ENCODE results near the gene UMODL1.

The UMODL1 gene

GRCh38 chr21:42096566-42096965 lies 25.4 kb downstream of the UMODL1 start:
- DNase-seq (ENCODE audit: low read depth), result no peak

GRCh38 chr21:42097274-42097673 lies 26.2 kb downstream of the UMODL1 start:
- no peak for DNase-seq (ENCODE audit: low read depth)

GRCh38 chr21:42097860-42098454 lies 26.8 kb downstream of the UMODL1 start:
- DNase-seq (ENCODE audit: low read depth), result peak; percentile 84

DNA sequence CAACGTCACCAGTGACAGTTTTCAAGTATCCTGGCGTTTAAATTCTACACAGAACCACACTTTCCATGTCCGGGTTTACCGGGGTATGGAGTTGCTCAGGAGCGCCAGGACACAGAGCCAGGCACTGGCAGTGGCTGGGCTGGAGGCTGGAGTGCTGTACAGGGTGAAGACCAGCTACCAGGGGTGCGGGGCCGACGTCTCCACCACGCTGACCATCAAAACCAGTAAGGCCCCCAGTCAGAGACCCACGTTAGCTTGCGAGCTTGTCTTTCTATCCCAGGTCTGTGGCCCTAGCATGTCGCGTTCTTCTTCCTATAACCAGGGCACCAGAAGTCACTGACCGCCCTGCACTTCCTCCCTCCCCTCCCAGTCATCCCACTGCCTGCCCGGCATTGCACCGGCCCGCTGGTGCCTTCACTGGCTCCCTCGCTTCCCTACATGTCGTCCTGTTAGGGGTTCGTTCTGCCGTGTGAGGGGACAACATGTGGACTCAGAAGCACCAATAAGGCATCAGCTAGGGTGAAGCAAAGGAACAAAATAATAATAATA lies 27.9 kb downstream of the UMODL1 start:
- no peak for DNase-seq (ENCODE audit: low read depth)

- DNase-seq (ENCODE audit: low read depth), result no peak
Measured at GRCh38 chr21:42101246-42101645, 30.1 kb downstream of the UMODL1 start.

- DNase-seq (ENCODE audit: low read depth), result no peak
Measured at GRCh38 chr21:42102076-42102475, 31.0 kb downstream of the UMODL1 start.

DNA sequence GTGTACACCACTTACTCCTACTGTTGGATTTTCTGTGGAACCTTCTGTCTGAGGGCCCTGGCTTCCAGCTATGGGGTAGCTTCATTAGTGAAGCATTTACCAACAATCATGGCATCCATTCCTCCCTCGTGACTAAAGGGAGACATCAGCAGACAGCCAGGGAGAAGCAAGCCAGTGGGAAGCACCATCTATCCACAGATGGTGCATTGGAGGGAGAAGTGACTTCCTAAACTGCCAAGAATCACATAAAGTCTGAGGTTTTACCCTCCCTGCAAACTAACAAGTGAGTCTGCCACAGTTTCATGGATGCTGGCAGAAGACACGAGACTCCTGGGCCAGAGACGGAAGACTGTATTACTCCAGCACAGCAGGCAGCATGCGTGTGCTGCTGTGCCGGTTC lies 31.4 kb downstream of the UMODL1 start:
- no peak for DNase-seq (ENCODE audit: low read depth)

DNA sequence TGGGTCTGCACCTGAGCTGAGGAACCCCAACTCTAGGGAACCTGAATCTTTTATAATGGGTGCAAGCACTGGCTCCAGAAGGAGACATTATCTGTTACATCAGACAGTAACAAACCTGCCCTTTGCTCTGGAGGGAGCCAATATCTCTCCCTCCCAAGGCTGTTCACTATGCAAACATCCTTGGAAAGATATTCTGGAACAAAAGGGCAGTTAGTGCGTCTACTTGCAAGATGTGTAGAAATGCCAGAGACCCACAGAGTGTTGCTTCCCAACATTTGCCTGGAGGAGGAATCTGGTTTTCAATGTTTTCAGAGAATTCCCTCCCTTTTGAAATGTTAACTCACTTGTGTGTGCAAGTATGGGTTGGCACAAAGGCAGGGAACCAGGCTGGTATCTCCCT lies 31.9 kb downstream of the UMODL1 start:
- no peak for DNase-seq (ENCODE audit: low read depth)

GRCh38 chr21:42103843-42104242 lies 32.7 kb downstream of the UMODL1 start:
- DNase-seq (ENCODE audit: low read depth), result no peak

DNA sequence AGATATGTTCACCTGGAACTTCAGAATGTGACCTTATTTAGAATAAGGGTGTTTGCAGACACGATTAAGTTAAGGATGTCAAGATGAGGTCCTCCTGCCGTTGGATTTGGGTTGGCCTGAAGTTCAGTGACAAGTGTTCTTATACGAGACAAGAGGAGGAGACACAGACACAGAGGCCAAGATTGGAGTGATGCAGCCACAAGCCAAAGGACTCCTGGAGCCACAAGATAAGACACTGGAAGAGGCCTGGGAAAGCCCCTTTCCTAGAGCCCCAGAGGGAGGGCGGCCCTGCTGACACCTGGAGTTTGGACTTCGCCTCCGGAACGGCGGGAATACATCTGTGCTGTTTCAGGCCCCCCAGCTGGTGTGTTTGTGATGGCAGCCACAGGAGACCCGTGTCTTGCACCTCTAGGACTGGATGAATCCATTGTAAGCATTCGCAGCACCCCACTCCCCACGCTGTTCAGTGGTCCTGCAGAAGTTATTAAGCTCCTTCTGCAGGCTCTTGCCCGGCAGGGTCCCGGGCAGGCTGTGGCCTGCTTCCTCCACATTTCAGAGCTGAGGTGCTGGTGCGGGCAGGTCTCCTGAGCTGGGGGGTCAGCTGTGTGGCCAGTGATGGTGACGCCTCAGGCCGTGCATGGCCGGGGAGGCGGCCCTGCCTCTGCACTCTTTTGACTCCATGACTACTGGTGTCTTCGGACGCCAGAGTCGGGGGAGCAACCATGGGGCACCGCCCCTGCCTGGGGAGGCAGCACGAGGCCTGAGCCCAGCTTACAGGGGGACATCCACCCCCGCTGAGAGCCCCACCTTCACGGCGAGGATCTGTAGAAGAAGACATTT lies 34.6 kb downstream of the UMODL1 start:
- no peak for DNase-seq (ENCODE audit: low read depth)

GRCh38 chr21:42106425-42106824 lies 35.3 kb downstream of the UMODL1 start:
- DNase-seq (ENCODE audit: low read depth), result no peak

GRCh38 chr21:42107177-42107880 lies 36.2 kb downstream of the UMODL1 start:
- DNase-seq (ENCODE audit: low read depth), result no peak

DNA sequence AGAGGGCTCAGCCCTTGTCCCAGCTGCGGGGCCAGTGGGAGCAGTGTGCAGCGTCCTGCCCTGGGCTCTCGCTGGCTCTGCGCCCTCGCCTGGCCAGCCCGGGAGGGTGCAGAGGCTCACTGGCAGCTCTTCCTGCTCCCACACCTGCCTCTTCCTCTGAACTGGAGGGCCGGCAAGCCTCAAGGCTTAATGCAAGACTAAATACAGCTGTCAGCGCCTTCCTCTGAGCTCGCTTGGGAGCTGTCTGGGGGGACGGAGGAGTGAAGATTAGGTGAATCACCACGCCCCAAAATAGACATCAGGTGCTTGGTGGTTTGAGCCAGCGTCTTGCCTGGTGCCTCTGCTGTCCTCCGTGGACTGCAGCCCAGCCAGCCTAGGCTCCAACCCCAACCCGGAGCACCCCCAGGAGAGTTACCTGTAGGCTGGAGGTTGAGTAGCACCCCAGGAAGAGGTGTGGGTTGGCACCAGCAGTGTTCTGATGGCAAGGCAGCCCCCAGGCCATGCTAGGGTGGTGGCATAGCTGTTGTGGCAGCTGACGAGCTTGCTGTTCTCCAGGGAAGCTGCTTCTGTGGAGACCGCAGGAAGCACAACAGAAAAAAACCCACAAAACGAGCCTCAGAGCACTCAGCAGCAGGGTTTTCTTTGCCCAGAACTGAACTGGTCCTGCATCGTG lies 36.9 kb downstream of the UMODL1 start:
- DNase-seq (ENCODE audit: low read depth), result no peak

- no peak for DNase-seq (ENCODE audit: low read depth)
Measured at GRCh38 chr21:42108554-42109340, 37.6 kb downstream of the UMODL1 start.

DNA sequence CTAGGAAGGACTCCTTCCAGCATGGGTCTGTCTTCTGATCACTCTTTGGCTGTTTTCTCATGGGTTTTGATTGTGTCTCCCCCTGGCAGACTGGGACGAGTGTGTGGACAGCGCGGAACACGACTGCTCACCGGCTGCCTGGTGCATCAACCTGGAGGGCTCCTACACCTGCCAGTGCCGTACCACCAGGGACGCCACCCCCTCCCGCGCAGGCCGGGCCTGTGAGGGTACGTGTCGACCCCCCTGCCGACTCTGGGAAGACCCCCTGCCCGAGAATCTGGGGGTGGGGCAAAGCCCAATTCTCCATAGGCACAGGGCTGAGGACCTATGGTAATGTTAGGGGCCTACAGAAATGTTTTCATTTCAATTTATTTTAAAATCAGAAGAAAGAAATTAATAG lies 38.4 kb downstream of the UMODL1 start:
- no peak for DNase-seq (ENCODE audit: low read depth)

DNA sequence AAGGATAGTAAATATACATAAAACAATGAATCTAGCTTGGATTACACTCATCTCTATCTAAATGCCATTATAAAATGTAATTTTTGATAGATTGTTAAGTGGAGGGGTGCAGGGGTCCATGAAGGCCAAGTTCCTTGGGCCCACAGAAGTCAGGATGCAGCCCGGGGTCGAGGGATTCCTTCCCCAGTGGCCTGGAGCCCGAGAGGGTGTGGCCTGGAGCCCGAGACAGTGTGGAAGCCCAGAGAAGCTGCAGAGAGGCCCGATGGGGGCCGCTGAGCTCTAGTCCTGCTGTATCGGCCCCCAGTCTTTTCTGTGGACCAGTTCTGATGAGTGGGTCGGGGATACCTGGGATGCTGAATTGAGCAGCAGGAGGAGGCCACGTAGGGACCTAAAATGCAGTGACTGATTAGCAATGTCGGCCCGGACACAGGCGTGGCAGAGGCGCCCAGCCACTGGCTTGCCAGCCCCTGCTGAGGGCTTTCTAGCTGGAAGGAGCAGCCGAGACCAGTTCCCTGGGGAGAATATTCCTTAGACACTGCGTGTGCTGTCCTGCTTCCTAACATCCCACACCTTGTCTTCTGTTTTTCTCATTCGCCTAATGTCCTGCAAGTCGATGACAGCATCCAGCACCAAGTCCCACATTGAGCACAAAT lies 38.9 kb downstream of the UMODL1 start:
- DNase-seq (ENCODE audit: low read depth), result no peak

- DNase-seq (ENCODE audit: low read depth), result no peak
Measured at GRCh38 chr21:42110691-42111469, 39.8 kb downstream of the UMODL1 start.

GRCh38 chr21:42111470-42111743 lies 40.3 kb downstream of the UMODL1 start:
- no peak for DNase-seq (ENCODE audit: low read depth)

DNA sequence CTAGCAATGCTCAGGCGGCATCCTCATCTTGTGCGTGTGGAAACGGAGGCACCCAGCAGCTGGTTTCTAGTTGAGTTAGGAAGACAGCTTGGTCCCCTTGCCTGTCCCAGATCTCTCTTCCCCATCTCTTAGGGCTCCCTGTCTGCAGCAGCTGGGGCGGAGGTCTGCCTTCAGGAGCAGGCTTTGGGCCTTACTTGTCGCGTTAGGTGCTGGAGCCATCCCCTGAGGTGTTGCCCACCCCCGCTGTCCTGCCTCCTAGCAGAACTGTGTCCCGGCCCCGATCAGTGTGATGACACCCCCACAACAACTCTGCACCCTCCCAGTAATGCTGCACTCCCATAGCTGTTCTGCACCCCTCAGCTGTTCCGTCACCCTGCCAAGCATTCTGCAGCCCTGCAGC lies 40.7 kb downstream of the UMODL1 start:
- no peak for DNase-seq (ENCODE audit: low read depth)

- no peak for DNase-seq (ENCODE audit: low read depth)
Measured at GRCh38 chr21:42112238-42112637, 41.1 kb downstream of the UMODL1 start.
